ENCODE measurements around the gene SLC9A9. TPM values are rescaled to one million over a fixed set of nuclear protein-coding genes. Genes with fewer than 3 reads are reported as not detected.

The SLC9A9 gene
- total and polyA plus RNA-seq, 9 of the 15 experiments (the other 6 are each of a cell fraction or from before 2014, with no cell fraction given), result 0.03 to 0.13 TPM; not detected in 7

- no peak for TF ChIP-seq ZNF354B (CRISPR knock-in tag; IDR thresholded peaks at IDR 0.05)
These were observed 350.9 kb downstream of the SLC9A9 start (continued) for GRCh38 chr3:143497382-143497781.

DNA sequence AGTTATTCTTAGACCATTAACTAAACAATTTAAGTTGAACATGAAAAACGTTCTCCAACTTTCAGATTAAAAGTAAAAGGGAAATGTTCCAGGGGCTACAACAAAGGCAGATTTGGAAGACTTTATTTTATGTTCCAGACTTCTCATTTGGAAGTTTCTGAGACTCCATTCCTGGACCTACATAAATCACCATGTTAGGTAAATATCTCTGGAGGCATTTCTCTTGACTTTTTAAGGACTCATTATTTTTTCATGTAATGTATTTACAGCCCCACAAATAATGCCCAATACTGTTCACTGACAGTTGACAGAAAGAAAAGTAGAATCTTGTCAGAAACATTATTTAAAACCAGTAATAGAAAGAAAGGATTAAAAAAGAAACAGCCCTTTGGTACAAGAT is 352.1 kb downstream of the SLC9A9 start:
- in situ Hi-C loops (cut with MboI), result no loop called here
- H3K79me2 ChIP-seq (ENCODE audit: control insufficient read depth, insufficient read depth, low read length), result no peaks in the 10 kb centered on the region
- H3K27ac ChIP-seq (ENCODE audit: extremely low read depth, low read depth, low read length), result no peak overlapping the region
- intact Hi-C loops (cut with micrococcal nuclease), result no loop called here
- no peak overlapping the region for H3K9ac ChIP-seq (ENCODE audit: insufficient read depth in 1 of 2, low read depth in 2 of 2, low read length in 2 of 2)
- WGBS (ENCODE audit: insufficient coverage, low coverage, missing lambda C conversion rate), result 0% methylated on average over 1 of the region's 1 CpG
- POLR2A ChIA-PET, result no interaction called here
- no peaks in the 10 kb centered on the region for H3K36me3 ChIP-seq (ENCODE audit: control insufficient read depth, insufficient read depth, low read length)
- no peaks in the 10 kb centered on the region for H3K27me3 ChIP-seq (ENCODE audit: control insufficient read depth in 2 of 2, insufficient read depth in 2 of 2, low read length in 2 of 2)
- DNase-seq (ENCODE audit: extremely low read depth in 1 of 4, low spot score in 3 of 4) (no peak), FAIRE-seq (no peak), ATAC-seq (no peak)
- H3K4me1 ChIP-seq (replicated peaks in 1 of 2; ENCODE audit: control insufficient read depth in 2 of 2, insufficient read depth in 2 of 2, low read length in 2 of 2), result no peaks in the 10 kb centered on the region
- no peak overlapping the region for H3K4me3 ChIP-seq
- no TSS peak for BruUV-seq (replicated peaks)
- H2AFZ ChIP-seq (ENCODE audit: low read depth, low read length), result peak overlapping the region; percentile 29; the same call in 1 of the 2 replicates
- no peaks in the 10 kb centered on the region for H4K20me1 ChIP-seq (replicated peaks; ENCODE audit: control insufficient read depth, insufficient read depth, low read length)
- no peak overlapping the region for H3K4me2 ChIP-seq (ENCODE audit: insufficient read depth, low read length)
- H3K9me3 ChIP-seq (replicated peaks; ENCODE audit: control insufficient read depth, insufficient read depth, low read depth, low read length), result no peaks in the 10 kb centered on the region
- CTCF ChIA-PET (ENCODE audit: low intra/inter-chr PET ratio), result no interaction called here
- H3K9me1 ChIP-seq (ENCODE audit: control insufficient read depth, insufficient read depth, low read length), result no peaks in the 10 kb centered on the region
- TF ChIP-seq ZNF324 (CRISPR knock-in tag; IDR thresholded peaks at IDR 0.05), result no peak
- TF ChIP-seq PREB (CRISPR knock-in tag; IDR thresholded peaks at IDR 0.05), result no peak
- TF ChIP-seq LCOR (CRISPR knock-in tag; IDR thresholded peaks at IDR 0.05), result no peak
- no peak for TF ChIP-seq ZFP36 (IDR thresholded peaks at IDR 0.05; ENCODE audit: low read depth, low read length, partially characterized antibody)
- TF ChIP-seq, protein P1, sequence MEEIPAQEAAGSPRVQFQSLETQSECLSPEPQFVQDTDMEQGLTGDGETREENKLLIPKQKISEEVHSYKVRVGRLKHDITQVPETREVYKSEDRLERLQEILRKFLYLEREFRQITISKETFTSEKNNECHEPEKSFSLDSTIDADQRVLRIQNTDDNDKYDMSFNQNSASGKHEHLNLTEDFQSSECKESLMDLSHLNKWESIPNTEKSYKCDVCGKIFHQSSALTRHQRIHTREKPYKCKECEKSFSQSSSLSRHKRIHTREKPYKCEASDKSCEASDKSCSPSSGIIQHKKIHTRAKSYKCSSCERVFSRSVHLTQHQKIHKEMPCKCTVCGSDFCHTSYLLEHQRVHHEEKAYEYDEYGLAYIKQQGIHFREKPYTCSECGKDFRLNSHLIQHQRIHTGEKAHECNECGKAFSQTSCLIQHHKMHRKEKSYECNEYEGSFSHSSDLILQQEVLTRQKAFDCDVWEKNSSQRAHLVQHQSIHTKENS (CRISPR knock-in tag; IDR thresholded peaks at IDR 0.05), result no peak
- no peak for TF ChIP-seq ZNF57 (CRISPR knock-in tag; IDR thresholded peaks at IDR 0.05)
- TF ChIP-seq, protein P2, sequence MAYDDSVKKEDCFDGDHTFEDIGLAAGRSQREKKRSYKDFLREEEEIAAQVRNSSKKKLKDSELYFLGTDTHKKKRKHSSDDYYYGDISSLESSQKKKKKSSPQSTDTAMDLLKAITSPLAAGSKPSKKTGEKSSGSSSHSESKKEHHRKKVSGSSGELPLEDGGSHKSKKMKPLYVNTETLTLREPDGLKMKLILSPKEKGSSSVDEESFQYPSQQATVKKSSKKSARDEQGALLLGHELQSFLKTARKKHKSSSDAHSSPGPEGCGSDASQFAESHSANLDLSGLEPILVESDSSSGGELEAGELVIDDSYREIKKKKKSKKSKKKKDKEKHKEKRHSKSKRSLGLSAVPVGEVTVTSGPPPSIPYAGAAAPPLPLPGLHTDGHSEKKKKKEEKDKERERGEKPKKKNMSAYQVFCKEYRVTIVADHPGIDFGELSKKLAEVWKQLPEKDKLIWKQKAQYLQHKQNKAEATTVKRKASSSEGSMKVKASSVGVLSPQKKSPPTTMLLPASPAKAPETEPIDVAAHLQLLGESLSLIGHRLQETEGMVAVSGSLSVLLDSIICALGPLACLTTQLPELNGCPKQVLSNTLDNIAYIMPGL (CRISPR knock-in tag; IDR thresholded peaks at IDR 0.05), result no peak
- no peak for TF ChIP-seq USF2 (CRISPR knock-in tag; IDR thresholded peaks at IDR 0.05)
- no peak for TF ChIP-seq ADNP (tag; IDR thresholded peaks at IDR 0.05)
- TF ChIP-seq ZNF668 (CRISPR knock-in tag; IDR thresholded peaks at IDR 0.05), result no peak
